SK-N-MC (cell line): ENCODE measurements around the gene AAK1.

ENCODE experiments used
- DNase-seq: peaks from one replicate; pipeline ENCODE4 v3.0.0-alpha.2; 2011; ENCODE audit warnings: low read depth, low spot score
- H3K27ac ChIP-seq: fragments of 200-600 bp; sonication (generic); 2 replicates; pipeline ENCODE4 v1.5.1; 2016; ENCODE audit warnings: mixed run types
- H3K36me3 ChIP-seq: fragments of 200-600 bp; sonication (generic); 2 replicates; pipeline ENCODE4 v1.6.1; 2017; ENCODE audit warnings: antibody characterized with exemption, low read length, mixed read lengths; ENCODE audit not compliant: insufficient read depth
- H3K4me3 ChIP-seq: fragments of 200-600 bp; sonication (generic); 2 replicates; pipeline ENCODE4 v1.5.1; 2016
- H3K9ac ChIP-seq: fragments of 200-600 bp; sonication (generic); 2 replicates; pipeline ENCODE4 v1.8.0; 2017; ENCODE audit warnings: mixed run types, mixed read lengths; ENCODE audit not compliant: insufficient read length
- H3K9me3 ChIP-seq: fragments of 200-600 bp; sonication (generic); 2 replicates; pipeline ENCODE4 v1.6.1; 2017; ENCODE audit warnings: low read depth, mild to moderate bottlenecking, antibody characterized with exemption, low read length, moderate library complexity, mixed read lengths
- EZH2 ChIP-seq: fragments of 200-600 bp; sonication (generic); IDR thresholded peaks from one replicate; pipeline ENCODE4 v1.6.1; 2017; ENCODE audit warnings: antibody characterized with exemption
- FOXP2 ChIP-seq: optimal IDR thresholded peaks from 2 replicates; pipeline ENCODE3; 2011; ENCODE audit warnings: mild to moderate bottlenecking, moderate library complexity; ENCODE audit not compliant: insufficient read depth; ENCODE audit errors: extremely low read length, control extremely low read depth
- POLR2AphosphoS5 ChIP-seq: IDR thresholded peaks from 2 replicates; pipeline ENCODE4 v1.6.1; 2012; ENCODE audit warnings: mild to moderate bottlenecking, low read depth, low read length, borderline replicate concordance

The AAK1 gene

GRCh38 chr2:69477627-69478026, 165.9 kb downstream of the AAK1 start:
- Histone ChIP-seq H3K9me3 (no peaks in the 10 kb centered on the region), H3K27ac (no peak overlapping the region), H3K4me3 (no peak overlapping the region), H3K9ac (no peak overlapping the region), H3K36me3 (no peaks in the 10 kb centered on the region)
- no peak for DNase-seq
- TF ChIP-seq EZH2 (no peak), POLR2AphosphoS5 (no peak), FOXP2 (no peak)

- H3K9ac ChIP-seq = no peak overlapping the region
- no peak for DNase-seq
- H3K9me3 ChIP-seq = no peaks in the 10 kb centered on the region
- H3K4me3 ChIP-seq = no peak overlapping the region
- no peak overlapping the region for H3K27ac ChIP-seq
- no peaks in the 10 kb centered on the region for H3K36me3 ChIP-seq
- TF ChIP-seq EZH2 (no peak), FOXP2 (no peak), POLR2AphosphoS5 (no peak)
Measured at GRCh38 chr2:69474688-69475087, 168.9 kb downstream of the AAK1 start.

- TF ChIP-seq EZH2 (no peak), FOXP2 (no peak), POLR2AphosphoS5 (no peak)
- Histone ChIP-seq H3K4me3 (no peak overlapping the region), H3K36me3 (no peaks in the 10 kb centered on the region), H3K9me3 (no peaks in the 10 kb centered on the region), H3K27ac (no peak overlapping the region), H3K9ac (no peak overlapping the region)
- no peak for DNase-seq
Measured at GRCh38 chr2:69471793-69472192, 171.7 kb downstream of the AAK1 start.

- peaks cover under 1% of the 10 kb centered on the region; the same call in 1 of the 2 replicates for H3K36me3 ChIP-seq
- no peak for TF ChIP-seq FOXP2
- TF ChIP-seq EZH2 = no peak
Measured at GRCh38 chr2:69470911-69471310, 172.6 kb downstream of the AAK1 start.

GRCh38 chr2:69469784-69470183, 173.8 kb downstream of the AAK1 start:
- peaks cover 2% of the 10 kb centered on the region; the same call in 1 of the 2 replicates for H3K36me3 ChIP-seq
- H3K4me3 ChIP-seq = no peak overlapping the region
- DNase-seq = no peak
- no peak overlapping the region for H3K9ac ChIP-seq
- no peak overlapping the region for H3K27ac ChIP-seq
- no peaks in the 10 kb centered on the region for H3K9me3 ChIP-seq
- TF ChIP-seq POLR2AphosphoS5 = no peak
- TF ChIP-seq EZH2 = no peak
- no peak for TF ChIP-seq FOXP2

More at GRCh38 chr2:69470911-69471310, 172.6 kb downstream of the AAK1 start:
- no peak for DNase-seq
- H3K4me3 ChIP-seq = no peak overlapping the region
- H3K27ac ChIP-seq = no peak overlapping the region
- no peak overlapping the region for H3K9ac ChIP-seq
- no peaks in the 10 kb centered on the region for H3K9me3 ChIP-seq

GRCh38 chr2:69469375-69469774, 174.2 kb downstream of the AAK1 start:
- Histone ChIP-seq H3K36me3 (peaks cover 2% of the 10 kb centered on the region; the same call in 1 of the 2 replicates), H3K4me3 (no peak overlapping the region), H3K9ac (no peak overlapping the region), H3K27ac (no peak overlapping the region), H3K9me3 (no peaks in the 10 kb centered on the region)
- TF ChIP-seq EZH2 (no peak), POLR2AphosphoS5 (no peak)
- no peak for DNase-seq

GRCh38 chr2:69466728-69467127, 176.8 kb downstream of the AAK1 start:
- no peak overlapping the region for H3K27ac ChIP-seq
- no peak overlapping the region for H3K4me3 ChIP-seq
- TF ChIP-seq EZH2 (no peak), POLR2AphosphoS5 (no peak), FOXP2 (no peak)
- H3K9me3 ChIP-seq = no peaks in the 10 kb centered on the region
- no peak overlapping the region for H3K9ac ChIP-seq
- peaks cover 2% of the 10 kb centered on the region; the same call in 1 of the 2 replicates for H3K36me3 ChIP-seq
- DNase-seq = no peak

- DNase-seq = no peak
- Histone ChIP-seq H3K9ac (no peak overlapping the region), H3K9me3 (no peaks in the 10 kb centered on the region), H3K27ac (no peak overlapping the region), H3K36me3 (peaks cover 2% of the 10 kb centered on the region; the same call in 1 of the 2 replicates), H3K4me3 (no peak overlapping the region)
- no peak for TF ChIP-seq EZH2
- no peak for TF ChIP-seq FOXP2
- no peak for TF ChIP-seq POLR2AphosphoS5
Measured at GRCh38 chr2:69465513-69466456, 177.8 kb downstream of the AAK1 start.
